ENCODE results near the gene ANAPC2.

The ANAPC2 gene

GRCh38 chr9:137191245-137191644 is 2.9 kb upstream of the ANAPC2 start:
- no peak for DNase-seq

- no peak for DNase-seq
These were observed 2.0 kb upstream of the ANAPC2 start for GRCh38 chr9:137190315-137190856.

- DNase-seq = no peak
These were observed 1.2 kb upstream of the ANAPC2 start for GRCh38 chr9:137189297-137190295.

- DNase-seq = no peak
These were observed 272 bp downstream of the ANAPC2 start for GRCh38 chr9:137188086-137188489.

GRCh38 chr9:137187386-137187785 is 974 bp downstream of the ANAPC2 start:
- no peak for DNase-seq

- no peak for DNase-seq
These were observed 2.0 kb downstream of the ANAPC2 start for GRCh38 chr9:137186385-137186784.

- DNase-seq = no peak
These were observed 2.4 kb downstream of the ANAPC2 start for GRCh38 chr9:137185921-137186320.

- no peak for DNase-seq
These were observed 3.3 kb downstream of the ANAPC2 start for GRCh38 chr9:137184881-137185660.

GRCh38 chr9:137183980-137184595 is 4.3 kb downstream of the ANAPC2 start:
- DNase-seq = no peak

- DNase-seq = no peak
These were observed 5.5 kb downstream of the ANAPC2 start for GRCh38 chr9:137182836-137183235.

- no peak for DNase-seq
These were observed 6.7 kb downstream of the ANAPC2 start for GRCh38 chr9:137181680-137182079.

GRCh38 chr9:137180491-137180890 is 7.9 kb downstream of the ANAPC2 start:
- no peak for DNase-seq

GRCh38 chr9:137179761-137180160 is 8.6 kb downstream of the ANAPC2 start:
- no peak for DNase-seq

GRCh38 chr9:137178939-137179630 is 9.3 kb downstream of the ANAPC2 start:
- no peak for DNase-seq

GRCh38 chr9:137178201-137178938 is 10.0 kb downstream of the ANAPC2 start:
- no peak for DNase-seq

GRCh38 chr9:137176302-137177182 is 11.8 kb downstream of the ANAPC2 start:
- DNase-seq = no peak

GRCh38 chr9:137175345-137175961 is 12.9 kb downstream of the ANAPC2 start:
- DNase-seq = no peak

GRCh38 chr9:137174722-137175293 is 13.6 kb downstream of the ANAPC2 start:
- no peak for DNase-seq

GRCh38 chr9:137173796-137174664 is 14.3 kb downstream of the ANAPC2 start:
- DNase-seq = no peak

All from NCI-H524 treated with DMSO at 0.1 percent for 48 hours (cell line).